NCI-H226 (cell line): Measurements from ENCODE around the gene MLH1.

ENCODE experiments used
- DNase-seq: peaks from one replicate; pipeline ENCODE4 v3.0.0-alpha.2; 2015

Gene MLH1

DNA sequence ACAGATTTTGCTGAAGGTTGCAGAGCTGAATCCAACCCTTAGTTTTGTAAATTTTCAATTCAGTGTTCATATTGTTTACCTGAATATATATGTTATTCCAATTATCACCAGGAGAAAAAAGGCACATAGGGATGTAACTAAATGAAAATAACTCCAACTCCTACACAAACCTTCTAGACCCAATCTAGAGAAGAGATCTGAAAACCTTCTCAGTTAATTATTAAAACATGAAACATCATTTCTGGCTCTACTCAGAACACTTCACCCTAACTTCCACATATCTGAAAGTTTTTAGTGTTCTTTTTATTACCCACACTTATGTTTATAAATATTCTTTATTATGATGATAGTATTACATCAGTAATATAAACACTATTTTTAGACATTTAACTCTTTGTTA, 104.5 kb downstream of the MLH1 start:
- DNase-seq: no peak

DNA sequence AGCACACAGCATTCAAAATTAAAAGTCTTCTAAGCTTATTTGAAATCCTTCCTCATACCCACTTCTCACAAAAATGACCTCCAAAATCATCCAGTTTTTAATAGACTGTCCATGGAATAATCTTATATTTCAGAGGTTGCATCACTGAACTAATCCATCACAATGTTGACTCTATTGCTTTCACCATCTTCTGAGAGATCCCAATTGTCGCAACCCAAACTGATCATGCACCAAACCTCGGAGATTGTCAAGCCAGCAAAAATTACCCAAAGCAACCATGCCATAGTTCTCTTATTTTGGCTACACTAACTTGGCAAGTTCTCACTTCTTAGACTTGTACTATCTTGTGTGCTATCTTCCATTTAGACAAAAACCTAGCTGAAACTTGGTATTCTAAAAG, 105.6 kb downstream of the MLH1 start:
- DNase-seq: no peak

DNA sequence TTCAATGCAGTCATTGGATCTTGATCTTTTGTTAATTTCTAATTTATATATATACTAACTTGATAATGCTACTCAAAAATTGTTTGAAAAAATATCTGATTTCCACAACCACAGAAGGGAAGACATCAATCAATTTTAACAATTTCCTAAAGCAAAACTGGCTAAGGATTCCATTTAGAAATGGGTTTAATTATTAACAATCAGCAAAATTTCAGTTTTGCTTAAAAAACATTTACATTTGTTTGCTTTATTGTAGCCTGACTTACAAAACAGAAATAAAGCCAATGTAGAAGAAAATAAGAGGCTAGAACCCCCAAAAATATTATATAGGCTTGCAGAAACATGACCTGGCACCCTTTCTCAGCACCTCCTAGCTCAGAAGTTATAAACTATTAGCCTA, 106.2 kb downstream of the MLH1 start:
- no peak for DNase-seq

DNA sequence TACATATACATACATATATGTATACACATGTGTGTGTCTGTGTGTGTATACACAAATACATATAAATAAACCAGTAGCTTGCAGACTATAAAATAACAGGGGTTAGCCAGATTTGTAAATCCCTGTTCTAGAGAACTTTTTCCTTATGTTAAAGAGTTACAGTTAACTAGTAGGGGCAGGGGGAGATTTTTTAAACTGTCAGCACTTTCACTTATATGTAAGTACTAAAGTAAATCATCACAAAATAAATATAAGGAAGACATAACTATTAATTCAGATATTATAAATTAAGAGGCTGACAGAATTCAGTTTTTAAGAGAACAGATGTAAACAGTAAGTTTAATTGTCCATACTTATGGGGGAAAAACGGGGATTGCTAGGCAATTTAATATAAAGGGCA, 107.1 kb downstream of the MLH1 start:
- no peak for DNase-seq
